CD14-positive monocyte (primary cell): ENCODE measurements around the gene TIPRL. TPM values are rescaled to one million over a fixed set of nuclear protein-coding genes. Genes with fewer than 3 reads are reported as not detected.

Experiments
- DNase-seq, 3 donors: peaks; one replicate each; pipeline ENCODE4 v3.0.0-alpha.2; 2011 to 2022
- H2AFZ ChIP-seq: 2 replicates; pipeline ENCODE4 v1.6.0; 2012; ENCODE audit warnings: mild to moderate bottlenecking, low read depth, low read length, inconsistent platforms; ENCODE audit not compliant: insufficient read depth, poor library complexity, severe bottlenecking
- H3K27ac ChIP-seq, 2 donors: 1 replicate in 1 of 2; 2 replicates in 1 of 2; pipeline ENCODE4 v1.5.1; 2012 to 2013; ENCODE audit warnings: low read length in 2 of 2, control low read depth in 1 of 2, inconsistent platforms in 1 of 2, low read depth in 1 of 2, mild to moderate bottlenecking in 1 of 2
- H3K27me3 ChIP-seq, 2 donors: one replicate each; pipeline versions ENCODE4 v1.6.0 to v1.6.1; 2011 to 2013; ENCODE audit warnings: low read length in 2 of 2; ENCODE audit not compliant: control insufficient read depth in 2 of 2, insufficient read depth in 2 of 2
- H3K36me3 ChIP-seq, 2 donors: replicated peaks in 1 of 2; 1 replicate in 1 of 2; 2 replicates in 1 of 2; pipeline versions ENCODE4 v1.5.1 to v1.6.1; 2012 to 2013; ENCODE audit warnings: low read length in 2 of 2, control low read depth in 1 of 2, inconsistent platforms in 1 of 2, mild to moderate bottlenecking in 1 of 2; ENCODE audit not compliant: insufficient read depth in 2 of 2, control insufficient read depth in 1 of 2
- H3K4me1 ChIP-seq, 2 donors: 1 replicate in 1 of 2; 2 replicates in 1 of 2; pipeline versions ENCODE4 v1.5.1 to v1.6.1; 2012 to 2013; ENCODE audit warnings: low read length in 2 of 2, control low read depth in 1 of 2, inconsistent platforms in 1 of 2, mild to moderate bottlenecking in 1 of 2, moderate library complexity in 1 of 2; ENCODE audit not compliant: insufficient read depth in 2 of 2, control insufficient read depth in 1 of 2
- H3K4me2 ChIP-seq: replicated peaks from 2 replicates; pipeline ENCODE3; 2012; ENCODE audit warnings: low read length, moderate library complexity, mild to moderate bottlenecking; ENCODE audit not compliant: poor library complexity, severe bottlenecking; ENCODE audit errors: extremely low read depth
- H3K4me3 ChIP-seq, 3 experiments: fragments of 200-600 bp in 1 of 3; sonication (generic) in 1 of 3; replicated peaks in 1 of 3; 1 replicate in 2 of 3; 2 replicates in 1 of 3; pipeline ENCODE4 v1.5.1; 2011 to 2013; ENCODE audit warnings: low read length in 3 of 3, mild to moderate bottlenecking in 3 of 3, control low read depth in 2 of 3, low read depth in 2 of 3, inconsistent platforms in 1 of 3, moderate library complexity in 1 of 3
- H3K79me2 ChIP-seq: 2 replicates; pipeline ENCODE4 v1.6.0; 2012; ENCODE audit warnings: mild to moderate bottlenecking, control low read depth, inconsistent platforms, low read length, moderate library complexity; ENCODE audit not compliant: insufficient read depth
- H3K9ac ChIP-seq: 2 replicates; pipeline ENCODE4 v1.6.0; 2017; ENCODE audit warnings: low read length, mild to moderate bottlenecking; ENCODE audit not compliant: insufficient read depth, poor library complexity, severe bottlenecking
- H3K9me3 ChIP-seq, 2 donors: replicated peaks in 1 of 2; 1 replicate in 1 of 2; 2 replicates in 1 of 2; pipeline versions ENCODE4 v1.5.1 to v1.6.1; 2012 to 2013; ENCODE audit warnings: low read length in 2 of 2, control low read depth in 1 of 2; ENCODE audit not compliant: control insufficient read depth in 1 of 2, insufficient read depth in 1 of 2
- H4K20me1 ChIP-seq: 2 replicates; pipeline ENCODE4 v1.6.0; 2012; ENCODE audit warnings: mild to moderate bottlenecking, low read length, control low read depth, moderate library complexity; ENCODE audit not compliant: insufficient read depth
- H3K27ac Mint-ChIP-seq, 7 donors: one replicate each; pipeline ENCODE4 v1.8.0; 2020; ENCODE audit warnings: mild to moderate bottlenecking in 7 of 7, mixed read lengths in 7 of 7, moderate library complexity in 6 of 7, inconsistent platforms in 2 of 7
- H3K27me3 Mint-ChIP-seq, 3 donors: one replicate each; pipeline ENCODE4 v1.8.0; 2021 to 2022; ENCODE audit warnings: low read depth in 3 of 3, mild to moderate bottlenecking in 3 of 3, mixed read lengths in 3 of 3, moderate library complexity in 3 of 3, inconsistent platforms in 1 of 3
- H3K36me3 Mint-ChIP-seq, 2 donors: one replicate each; pipeline ENCODE4 v1.8.0; 2020; ENCODE audit warnings: mixed read lengths in 2 of 2, inconsistent platforms in 1 of 2, mild to moderate bottlenecking in 1 of 2
- H3K4me1 Mint-ChIP-seq: one replicate; pipeline ENCODE4 v1.8.0; 2020; ENCODE audit warnings: mild to moderate bottlenecking, mixed read lengths
- H3K4me3 Mint-ChIP-seq, 2 donors: one replicate each; pipeline ENCODE4 v1.8.0; 2020; ENCODE audit warnings: mild to moderate bottlenecking in 2 of 2, mixed read lengths in 2 of 2, moderate library complexity in 1 of 2
- H3K9me3 Mint-ChIP-seq, 7 donors: one replicate each; pipeline ENCODE4 v1.8.0; 2020 to 2022; ENCODE audit warnings: mixed read lengths in 7 of 7, mild to moderate bottlenecking in 6 of 7, moderate library complexity in 6 of 7, inconsistent platforms in 2 of 7
- WGBS: methylation state at CpG from one replicate; pipeline ENCODE4 v1.1.5; 2013; ENCODE audit warnings: missing lambda C conversion rate; ENCODE audit not compliant: insufficient coverage; 5-methylcytosine and 5-hydroxymethylcytosine counted together
- intact Hi-C, 2 donors: fragments of 100-400 bp; cut with micrococcal nuclease; formaldehyde crosslinking; loops; one replicate each; pipeline versions ENCODE4 v1.15.0 to v1.15.1; 2023
- polyA plus RNA-seq, 3 donors: library from polyadenylated mRNA; depleted of rRNA in 1 of 3; unstranded in 2 of 3; stranded (reverse) in 1 of 3; fragments of 300-500 nt in 2 of 3; fragments of >200 nt in 1 of 3; fragmentation: Illumina TruSeq in 2 of 3; gene quantifications; 1 replicate in 2 of 3; 2 replicates in 1 of 3; pipeline ENCODE4 v1.2.3, GENCODE V29; 2012 to 2021
- TF ChIP-seq, protein P1 (sequence below): fragments of 200-600 bp; IDR thresholded peaks from one replicate; pipeline ENCODE4 v1.8.0; 2022; ENCODE audit warnings: antibody characterized with exemption, mild to moderate bottlenecking

TIPRL gene
- polyA plus RNA-seq, 3 donors, result 8.7 to 35.0 (median 30.2) TPM

GRCh38 chr1:168148916-168149315 lies 29.8 kb upstream of the TIPRL start:
- H3K36me3 Mint-ChIP-seq, result no peaks in the 10 kb centered on the region
- no peak overlapping the region for H3K9ac ChIP-seq
- H4K20me1 ChIP-seq, result no peaks in the 10 kb centered on the region
- no peaks in the 10 kb centered on the region for H3K27me3 ChIP-seq
- H3K4me3 Mint-ChIP-seq, result peak overlapping the region in 1 of 2 donors; percentile 31
- H3K4me1 Mint-ChIP-seq, result peaks cover 25% of the 10 kb centered on the region
- WGBS, result 0% methylated on average over 1 of the region's 4 CpGs
- no peaks in the 10 kb centered on the region for H3K36me3 ChIP-seq
- H2AFZ ChIP-seq, result no peak overlapping the region
- peak overlapping the region in 1 of 3 experiments; percentile 46 for H3K4me3 ChIP-seq
- peak overlapping the region; percentile 51 for H3K4me2 ChIP-seq
- H3K4me1 ChIP-seq, result peaks cover 14 to 19% of the 10 kb centered on the region in 2 donors
- H3K79me2 ChIP-seq, result no peaks in the 10 kb centered on the region
- TF ChIP-seq, protein P1, sequence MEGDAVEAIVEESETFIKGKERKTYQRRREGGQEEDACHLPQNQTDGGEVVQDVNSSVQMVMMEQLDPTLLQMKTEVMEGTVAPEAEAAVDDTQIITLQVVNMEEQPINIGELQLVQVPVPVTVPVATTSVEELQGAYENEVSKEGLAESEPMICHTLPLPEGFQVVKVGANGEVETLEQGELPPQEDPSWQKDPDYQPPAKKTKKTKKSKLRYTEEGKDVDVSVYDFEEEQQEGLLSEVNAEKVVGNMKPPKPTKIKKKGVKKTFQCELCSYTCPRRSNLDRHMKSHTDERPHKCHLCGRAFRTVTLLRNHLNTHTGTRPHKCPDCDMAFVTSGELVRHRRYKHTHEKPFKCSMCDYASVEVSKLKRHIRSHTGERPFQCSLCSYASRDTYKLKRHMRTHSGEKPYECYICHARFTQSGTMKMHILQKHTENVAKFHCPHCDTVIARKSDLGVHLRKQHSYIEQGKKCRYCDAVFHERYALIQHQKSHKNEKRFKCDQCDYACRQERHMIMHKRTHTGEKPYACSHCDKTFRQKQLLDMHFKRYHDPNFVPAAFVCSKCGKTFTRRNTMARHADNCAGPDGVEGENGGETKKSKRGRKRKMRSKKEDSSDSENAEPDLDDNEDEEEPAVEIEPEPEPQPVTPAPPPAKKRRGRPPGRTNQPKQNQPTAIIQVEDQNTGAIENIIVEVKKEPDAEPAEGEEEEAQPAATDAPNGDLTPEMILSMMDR, result no peak
- peaks cover 0 to 11% (median 1%) of the 10 kb centered on the region in 7 donors for H3K9me3 Mint-ChIP-seq
- H3K27ac ChIP-seq, result peak overlapping the region in 1 of 2 donors; percentile 61
- H3K27ac Mint-ChIP-seq, result peak overlapping the region in 4 of 7 donors; percentile 10 to 42 (median 26)
- intact Hi-C loops, result no loop called here
- DNase-seq, result peak in 2 of 3 donors; percentile 17 to 48
- H3K9me3 ChIP-seq, result no peaks in the 10 kb centered on the region
- H3K27me3 Mint-ChIP-seq, result peaks cover 0 to 6% (median 0%) of the 10 kb centered on the region in 3 donors

DNA sequence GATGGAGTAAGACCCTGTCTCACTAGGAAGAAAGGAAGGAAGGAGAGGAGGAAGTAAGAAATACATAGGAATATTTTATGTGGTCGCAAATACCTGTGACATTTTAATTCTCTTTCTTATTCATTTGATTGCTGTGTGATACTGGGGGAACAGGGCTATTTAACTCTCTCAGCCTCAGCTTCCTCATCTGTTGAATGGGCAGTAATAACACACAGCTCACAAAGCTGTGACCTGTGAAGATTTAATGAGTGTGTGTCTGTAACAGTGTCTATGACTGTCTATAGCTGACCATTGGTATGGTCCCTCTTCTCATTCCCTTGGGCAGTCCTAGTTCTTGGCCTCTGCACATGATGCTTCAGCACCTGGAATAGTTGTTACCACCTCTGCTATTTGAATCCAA lies 28.5 kb upstream of the TIPRL start:
- Histone ChIP-seq H3K36me3 (no peaks in the 10 kb centered on the region), H3K4me1 (peaks cover 12 to 17% of the 10 kb centered on the region in 2 donors), H3K9ac (no peak overlapping the region), H3K9me3 (peaks cover 0 to 5% of the 10 kb centered on the region in 2 donors), H3K4me2 (no peak overlapping the region), H2AFZ (peak overlapping the region; percentile 66), H3K4me3 (no peak overlapping the region), H3K79me2 (no peaks in the 10 kb centered on the region), H3K27me3 (no peaks in the 10 kb centered on the region), H3K27ac (no peak overlapping the region), H4K20me1 (no peaks in the 10 kb centered on the region)
- no CpG with 5 or more reads among the region's 1 CpG for WGBS
- DNase-seq, result no peak
- Mint-ChIP-seq H3K27me3 (peaks cover 0 to 6% (median 2%) of the 10 kb centered on the region in 3 donors), H3K4me1 (peaks cover 26% of the 10 kb centered on the region), H3K9me3 (peaks cover 7 to 23% (median 10%) of the 10 kb centered on the region in 7 donors), H3K36me3 (no peaks in the 10 kb centered on the region), H3K4me3 (no peak overlapping the region), H3K27ac (peak overlapping the region in 1 of 7 donors; percentile 32)
- TF ChIP-seq, protein P1, result no peak
- intact Hi-C loops, result no loop called here
